ENCODE data around the gene CLEC4C. TPM values are rescaled to one million over a fixed set of nuclear protein-coding genes. Genes with fewer than 3 reads are reported as not detected.

The CLEC4C gene
- total and polyA plus RNA-seq, 4 experiments from 2014 or later = not detected

- H3K27me3 ChIP-seq (ENCODE audit: insufficient read depth, low read length) = no peaks in the 10 kb centered on the region
- Mint-ChIP-seq H3K4me1 (no peaks in the 10 kb centered on the region), H3K4me3 (no peak overlapping the region), H3K36me3 (no peaks in the 10 kb centered on the region), H3K27me3 (peaks cover 11 to 16% of the 10 kb centered on the region in 2 donors), H3K27ac (no peak overlapping the region), H3K9me3 (no peaks in the 10 kb centered on the region)
- H3K27ac ChIP-seq (ENCODE audit: low read depth, low read length) = no peak overlapping the region
- no peaks in the 10 kb centered on the region for H3K4me1 ChIP-seq (ENCODE audit: insufficient read depth, low read length)
- intact Hi-C loops (cut with micrococcal nuclease) = no loop called here
- H3K9me3 ChIP-seq (ENCODE audit: control insufficient read depth in 1 of 2, low read length in 2 of 2) = no peaks in the 10 kb centered on the region
- no peak overlapping the region for H3K4me3 ChIP-seq (ENCODE audit: low read length in 2 of 2)
- POLR2A ChIA-PET (ENCODE audit: partially characterized antibody) = no interaction called here
- CTCF ChIA-PET (ENCODE audit: partially characterized antibody) = no interaction called here
- DNase-seq = no peak
- H3K36me3 ChIP-seq (ENCODE audit: insufficient read depth, low read length) = no peaks in the 10 kb centered on the region
These were observed 23.2 kb downstream of the CLEC4C start for GRCh38 chr12:7723926-7724325.

GRCh38 chr12:7719946-7720730 lies 27.0 kb downstream of the CLEC4C start:
- intact Hi-C loops (cut with micrococcal nuclease) = no loop called here
- no peak overlapping the region for H3K4me3 ChIP-seq (ENCODE audit: low read length in 2 of 2)
- H3K27ac Mint-ChIP-seq = no peak overlapping the region
- H3K9me3 ChIP-seq (ENCODE audit: control insufficient read depth in 1 of 2, low read length in 2 of 2) = no peaks in the 10 kb centered on the region
- H3K27me3 Mint-ChIP-seq = peaks cover 5 to 10% of the 10 kb centered on the region in 2 donors
- no peak overlapping the region for H3K27ac ChIP-seq (ENCODE audit: low read depth, low read length)
- no peaks in the 10 kb centered on the region for H3K36me3 ChIP-seq (ENCODE audit: insufficient read depth, low read length)
- DNase-seq = no peak
- no peak overlapping the region for H3K4me3 Mint-ChIP-seq
- no peaks in the 10 kb centered on the region for H3K36me3 Mint-ChIP-seq
- no peaks in the 10 kb centered on the region for H3K9me3 Mint-ChIP-seq
- no peaks in the 10 kb centered on the region for H3K4me1 Mint-ChIP-seq
- ChIA-PET POLR2A (ENCODE audit: partially characterized antibody) (no interaction called here), CTCF (ENCODE audit: partially characterized antibody) (interaction anchor here (1.2 to 1.7 kb wide), 2 partner anchors 18 to 88 kb away, joined by 3 read pairs; no protein-coding TSS in a partner anchor)
- H3K4me1 ChIP-seq (ENCODE audit: insufficient read depth, low read length) = no peaks in the 10 kb centered on the region
- no peaks in the 10 kb centered on the region for H3K27me3 ChIP-seq (ENCODE audit: insufficient read depth, low read length)

GRCh38 chr12:7716381-7716780 lies 30.8 kb downstream of the CLEC4C start:
- Histone ChIP-seq H3K27me3 (ENCODE audit: insufficient read depth, low read length) (no peaks in the 10 kb centered on the region), H3K4me1 (ENCODE audit: insufficient read depth, low read length) (no peaks in the 10 kb centered on the region), H3K27ac (ENCODE audit: low read depth, low read length) (no peak overlapping the region), H3K4me3 (ENCODE audit: low read length in 2 of 2) (no peak overlapping the region), H3K36me3 (ENCODE audit: insufficient read depth, low read length) (no peaks in the 10 kb centered on the region), H3K9me3 (ENCODE audit: control insufficient read depth in 1 of 2, low read length in 2 of 2) (no peaks in the 10 kb centered on the region)
- ChIA-PET CTCF (ENCODE audit: partially characterized antibody) (no interaction called here), POLR2A (ENCODE audit: partially characterized antibody) (no interaction called here)
- Mint-ChIP-seq H3K4me3 (no peak overlapping the region), H3K9me3 (no peaks in the 10 kb centered on the region), H3K27me3 (peaks cover 2 to 11% of the 10 kb centered on the region in 2 donors), H3K27ac (no peak overlapping the region), H3K4me1 (no peaks in the 10 kb centered on the region), H3K36me3 (no peaks in the 10 kb centered on the region)
- intact Hi-C loops (cut with micrococcal nuclease) = no loop called here
- DNase-seq = no peak

- Mint-ChIP-seq H3K36me3 (no peaks in the 10 kb centered on the region), H3K9me3 (no peaks in the 10 kb centered on the region), H3K27ac (no peak overlapping the region), H3K27me3 (peaks cover 0 to 7% of the 10 kb centered on the region in 2 donors), H3K4me1 (no peaks in the 10 kb centered on the region), H3K4me3 (no peak overlapping the region)
- Histone ChIP-seq H3K9me3 (ENCODE audit: control insufficient read depth in 1 of 2, low read length in 2 of 2) (no peaks in the 10 kb centered on the region), H3K36me3 (ENCODE audit: insufficient read depth, low read length) (no peaks in the 10 kb centered on the region), H3K27me3 (ENCODE audit: insufficient read depth, low read length) (no peaks in the 10 kb centered on the region), H3K4me3 (ENCODE audit: low read length in 2 of 2) (no peak overlapping the region), H3K27ac (ENCODE audit: low read depth, low read length) (no peak overlapping the region), H3K4me1 (ENCODE audit: insufficient read depth, low read length) (no peaks in the 10 kb centered on the region)
- DNase-seq = no peak
- intact Hi-C loops (cut with micrococcal nuclease) = no loop called here
- POLR2A ChIA-PET (ENCODE audit: partially characterized antibody) = no interaction called here
- CTCF ChIA-PET (ENCODE audit: partially characterized antibody) = no interaction called here
These were observed 34.2 kb downstream of the CLEC4C start for GRCh38 chr12:7712841-7713442.

GRCh38 chr12:7711133-7711532 lies 36.0 kb downstream of the CLEC4C start, which contains the start of gene DPPA3:
Gene DPPA3, plus strand, starts transcription at chr12:7711433. Its CDS starts 138 bp downstream, at chr12:7711571.
- H3K9me3 Mint-ChIP-seq = no peaks in the 10 kb centered on the region
- H3K4me1 Mint-ChIP-seq = no peaks in the 10 kb centered on the region
- Histone ChIP-seq H3K9me3 (ENCODE audit: control insufficient read depth in 1 of 2, low read length in 2 of 2) (no peaks in the 10 kb centered on the region), H3K27me3 (ENCODE audit: insufficient read depth, low read length) (no peaks in the 10 kb centered on the region), H3K4me1 (ENCODE audit: insufficient read depth, low read length) (no peaks in the 10 kb centered on the region), H3K36me3 (ENCODE audit: insufficient read depth, low read length) (no peaks in the 10 kb centered on the region), H3K27ac (ENCODE audit: low read depth, low read length) (no peak within 1 kb of the TSS), H3K4me3 (ENCODE audit: low read length in 2 of 2) (no peak within 1 kb of the TSS)
- no peak for DNase-seq
- no peaks in the 10 kb centered on the region for H3K36me3 Mint-ChIP-seq
- POLR2A ChIA-PET (ENCODE audit: partially characterized antibody) = no interaction called here
- H3K27me3 Mint-ChIP-seq = peaks cover 0 to 7% of the 10 kb centered on the region in 2 donors
- intact Hi-C loops (cut with micrococcal nuclease) = no loop called here
- H3K27ac Mint-ChIP-seq = no peak within 1 kb of the TSS
- H3K4me3 Mint-ChIP-seq = no peak within 1 kb of the TSS
- CTCF ChIA-PET (ENCODE audit: partially characterized antibody) = no interaction called here

GRCh38 chr12:7709969-7710675 lies 37.1 kb downstream of the CLEC4C start:
- Histone ChIP-seq H3K27me3 (ENCODE audit: insufficient read depth, low read length) (no peaks in the 10 kb centered on the region), H3K9me3 (ENCODE audit: control insufficient read depth in 1 of 2, low read length in 2 of 2) (no peaks in the 10 kb centered on the region), H3K36me3 (ENCODE audit: insufficient read depth, low read length) (no peaks in the 10 kb centered on the region), H3K4me1 (ENCODE audit: insufficient read depth, low read length) (no peaks in the 10 kb centered on the region), H3K4me3 (ENCODE audit: low read length in 2 of 2) (no peak overlapping the region), H3K27ac (ENCODE audit: low read depth, low read length) (no peak overlapping the region)
- H3K4me1 Mint-ChIP-seq = no peaks in the 10 kb centered on the region
- CTCF ChIA-PET (ENCODE audit: partially characterized antibody) = no interaction called here
- H3K36me3 Mint-ChIP-seq = no peaks in the 10 kb centered on the region
- no peak overlapping the region for H3K27ac Mint-ChIP-seq
- peaks cover 0 to 7% of the 10 kb centered on the region in 2 donors for H3K27me3 Mint-ChIP-seq
- POLR2A ChIA-PET (ENCODE audit: partially characterized antibody) = no interaction called here
- no peaks in the 10 kb centered on the region for H3K9me3 Mint-ChIP-seq
- DNase-seq = no peak
- intact Hi-C loops (cut with micrococcal nuclease) = no loop called here
- no peak overlapping the region for H3K4me3 Mint-ChIP-seq

GRCh38 chr12:7705846-7706245 lies 41.3 kb downstream of the CLEC4C start:
- Mint-ChIP-seq H3K27ac (no peak overlapping the region), H3K27me3 (no peaks in the 10 kb centered on the region), H3K36me3 (no peaks in the 10 kb centered on the region), H3K9me3 (no peaks in the 10 kb centered on the region), H3K4me3 (no peak overlapping the region), H3K4me1 (no peaks in the 10 kb centered on the region)
- no peak overlapping the region for H3K27ac ChIP-seq (ENCODE audit: low read depth, low read length)
- no peaks in the 10 kb centered on the region for H3K9me3 ChIP-seq (ENCODE audit: control insufficient read depth in 1 of 2, low read length in 2 of 2)
- POLR2A ChIA-PET (ENCODE audit: partially characterized antibody) = no interaction called here
- intact Hi-C loops (cut with micrococcal nuclease) = no loop called here
- CTCF ChIA-PET (ENCODE audit: partially characterized antibody) = interaction anchor here (1.6 kb wide), 1 partner anchor 101 kb away, joined by 5 read pairs; no protein-coding TSS in a partner anchor
- H3K4me3 ChIP-seq (ENCODE audit: low read length in 2 of 2) = no peak overlapping the region
- no peaks in the 10 kb centered on the region for H3K4me1 ChIP-seq (ENCODE audit: insufficient read depth, low read length)
- no peaks in the 10 kb centered on the region for H3K36me3 ChIP-seq (ENCODE audit: insufficient read depth, low read length)
- H3K27me3 ChIP-seq (ENCODE audit: insufficient read depth, low read length) = no peaks in the 10 kb centered on the region
- DNase-seq = no peak
